Kidney glomerular epithelial cell (primary cell): ENCODE results near the gene RASAL1.

Experiments
- DNase-seq: peaks from one replicate; lab custom pipeline; 2025; lab: John Stamatoyannopoulos, UW

RASAL1 gene

GRCh38 chr12:113115455-113116126, 20.0 kb downstream of the RASAL1 start:
- DNase-seq = no peak

GRCh38 chr12:113114447-113115178, 20.9 kb downstream of the RASAL1 start:
- DNase-seq = no peak

GRCh38 chr12:113113397-113113796, 22.2 kb downstream of the RASAL1 start:
- DNase-seq = no peak

GRCh38 chr12:113112043-113112899, 23.3 kb downstream of the RASAL1 start:
- DNase-seq = no peak

- no peak for DNase-seq
These were observed 24.3 kb downstream of the RASAL1 start for GRCh38 chr12:113111247-113111646.

GRCh38 chr12:113109872-113110599, 25.5 kb downstream of the RASAL1 start:
- no peak for DNase-seq

- DNase-seq = no peak
These were observed 26.2 kb downstream of the RASAL1 start for GRCh38 chr12:113109360-113109759.

GRCh38 chr12:113108308-113108707, 27.3 kb downstream of the RASAL1 start:
- no peak for DNase-seq

- no peak for DNase-seq
These were observed 29.2 kb downstream of the RASAL1 start for GRCh38 chr12:113106361-113106760.

GRCh38 chr12:113105606-113106271, 29.8 kb downstream of the RASAL1 start:
- no peak for DNase-seq

GRCh38 chr12:113104953-113105510, 30.5 kb downstream of the RASAL1 start:
- DNase-seq = no peak

GRCh38 chr12:113103756-113104450, 31.7 kb downstream of the RASAL1 start:
- no peak for DNase-seq

GRCh38 chr12:113102811-113103210, 32.8 kb downstream of the RASAL1 start:
- no peak for DNase-seq

GRCh38 chr12:113101751-113102150, 33.8 kb downstream of the RASAL1 start:
- no peak for DNase-seq

- no peak for DNase-seq
These were observed 35.8 kb downstream of the RASAL1 start for GRCh38 chr12:113099764-113100163.

GRCh38 chr12:113099364-113099763, 36.2 kb downstream of the RASAL1 start:
- DNase-seq = no peak

- peak; percentile 86 for DNase-seq
These were observed 37.0 kb downstream of the RASAL1 start for GRCh38 chr12:113098441-113099028.

- DNase-seq = no peak
These were observed 37.7 kb downstream of the RASAL1 start for GRCh38 chr12:113097716-113098440.

GRCh38 chr12:113096675-113097461, 38.7 kb downstream of the RASAL1 start:
- DNase-seq = no peak
